RWPE2 (cell line): ENCODE data around the gene CFAP52.
"Not testable (repeated sequence)": the region's sequence is repeated elsewhere in the genome, so short reads cannot be mapped to it uniquely, and the experiment has no call there.

Source experiments
- ATAC-seq: fragments of 200-7000 bp; cut with Tn5 transposase; 3 replicates; pipeline ENCODE4 v1.9.1; 2021; ENCODE audit warnings: low read depth
- DNase-seq: peaks from one replicate; pipeline ENCODE4 v3.0.0-alpha.2; 2020; ENCODE audit warnings: low spot score
- H3K27ac ChIP-seq: fragments of 450-650 bp; 2 replicates; pipeline ENCODE4 v1.5.1; 2017; ENCODE audit warnings: mild to moderate bottlenecking; ENCODE audit not compliant: poor library complexity, severe bottlenecking
- H3K27me3 ChIP-seq: fragments of 250-450 bp; sonication (Bioruptor Pico); 2 replicates; pipeline ENCODE4 v1.5.1; 2021; ENCODE audit warnings: mild to moderate bottlenecking, moderate library complexity; ENCODE audit not compliant: insufficient read depth, poor library complexity, severe bottlenecking
- H3K36me3 ChIP-seq: fragments of 250-450 bp; sonication (Bioruptor Pico); 2 replicates; pipeline ENCODE4 v1.5.1; 2020; ENCODE audit warnings: low read depth, mild to moderate bottlenecking, moderate library complexity
- H3K4me1 ChIP-seq: fragments of 250-450 bp; sonication (Bioruptor Pico); 2 replicates; pipeline ENCODE4 v1.5.1; 2021; ENCODE audit warnings: mild to moderate bottlenecking, moderate library complexity; ENCODE audit not compliant: insufficient read depth, poor library complexity, severe bottlenecking
- H3K4me3 ChIP-seq: fragments of 250-450 bp; sonication (Bioruptor Pico); 2 replicates; pipeline ENCODE4 v1.5.1; 2021; ENCODE audit warnings: mild to moderate bottlenecking, moderate library complexity; ENCODE audit not compliant: severe bottlenecking
- H3K9me3 ChIP-seq: fragments of 250-450 bp; sonication (Bioruptor Pico); 2 replicates; pipeline ENCODE4 v1.5.1; 2021; ENCODE audit warnings: mild to moderate bottlenecking, moderate library complexity; ENCODE audit not compliant: severe bottlenecking
- TF ChIP-seq, protein P1 (sequence below): fragments of 450-650 bp; IDR thresholded peaks from one replicate; pipeline ENCODE4 v1.5.1; 2017; ENCODE audit warnings: mild to moderate bottlenecking, moderate library complexity; ENCODE audit not compliant: poor library complexity, severe bottlenecking

Gene CFAP52

DNA sequence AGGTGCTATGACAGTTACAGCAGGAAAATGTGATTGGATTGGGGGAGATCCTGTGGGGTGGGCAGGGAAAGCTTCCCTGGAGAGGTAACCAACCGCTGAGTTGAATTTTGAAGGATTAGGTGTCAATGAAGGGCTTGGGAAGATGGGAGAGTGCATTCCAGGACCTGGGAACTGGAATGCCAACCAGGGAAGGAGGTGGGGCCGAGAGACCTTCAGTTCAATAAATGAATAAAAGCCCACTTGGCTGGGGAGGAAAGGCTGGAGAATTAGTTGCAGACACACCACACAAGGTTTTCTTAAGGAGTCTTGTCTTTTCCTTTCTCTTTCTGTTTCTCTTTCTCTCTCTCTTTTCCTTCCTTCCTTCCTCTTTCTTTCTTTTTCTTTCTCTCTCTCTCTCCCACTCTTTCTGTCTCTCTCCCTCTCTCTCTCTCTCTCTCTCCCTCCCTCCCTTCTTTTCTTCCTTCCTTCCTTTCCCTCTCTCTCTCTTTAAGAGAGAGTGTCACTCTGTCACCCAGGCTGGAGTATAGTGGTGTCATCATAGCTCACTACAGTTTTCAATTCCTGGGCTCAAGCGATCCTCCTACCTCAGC lies 72.2 kb downstream of the CFAP52 start:
- TF ChIP-seq, protein P1, sequence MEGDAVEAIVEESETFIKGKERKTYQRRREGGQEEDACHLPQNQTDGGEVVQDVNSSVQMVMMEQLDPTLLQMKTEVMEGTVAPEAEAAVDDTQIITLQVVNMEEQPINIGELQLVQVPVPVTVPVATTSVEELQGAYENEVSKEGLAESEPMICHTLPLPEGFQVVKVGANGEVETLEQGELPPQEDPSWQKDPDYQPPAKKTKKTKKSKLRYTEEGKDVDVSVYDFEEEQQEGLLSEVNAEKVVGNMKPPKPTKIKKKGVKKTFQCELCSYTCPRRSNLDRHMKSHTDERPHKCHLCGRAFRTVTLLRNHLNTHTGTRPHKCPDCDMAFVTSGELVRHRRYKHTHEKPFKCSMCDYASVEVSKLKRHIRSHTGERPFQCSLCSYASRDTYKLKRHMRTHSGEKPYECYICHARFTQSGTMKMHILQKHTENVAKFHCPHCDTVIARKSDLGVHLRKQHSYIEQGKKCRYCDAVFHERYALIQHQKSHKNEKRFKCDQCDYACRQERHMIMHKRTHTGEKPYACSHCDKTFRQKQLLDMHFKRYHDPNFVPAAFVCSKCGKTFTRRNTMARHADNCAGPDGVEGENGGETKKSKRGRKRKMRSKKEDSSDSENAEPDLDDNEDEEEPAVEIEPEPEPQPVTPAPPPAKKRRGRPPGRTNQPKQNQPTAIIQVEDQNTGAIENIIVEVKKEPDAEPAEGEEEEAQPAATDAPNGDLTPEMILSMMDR: no peak
- Histone ChIP-seq H3K27ac (peak overlapping the region; percentile 90), H3K36me3 (no peaks in the 10 kb centered on the region), H3K4me1 (peaks cover 20% of the 10 kb centered on the region), H3K9me3 (no peaks in the 10 kb centered on the region), H3K27me3 (no peaks in the 10 kb centered on the region), H3K4me3 (no peak overlapping the region)
- DNase-seq (no peak), ATAC-seq (no peak)

DNA sequence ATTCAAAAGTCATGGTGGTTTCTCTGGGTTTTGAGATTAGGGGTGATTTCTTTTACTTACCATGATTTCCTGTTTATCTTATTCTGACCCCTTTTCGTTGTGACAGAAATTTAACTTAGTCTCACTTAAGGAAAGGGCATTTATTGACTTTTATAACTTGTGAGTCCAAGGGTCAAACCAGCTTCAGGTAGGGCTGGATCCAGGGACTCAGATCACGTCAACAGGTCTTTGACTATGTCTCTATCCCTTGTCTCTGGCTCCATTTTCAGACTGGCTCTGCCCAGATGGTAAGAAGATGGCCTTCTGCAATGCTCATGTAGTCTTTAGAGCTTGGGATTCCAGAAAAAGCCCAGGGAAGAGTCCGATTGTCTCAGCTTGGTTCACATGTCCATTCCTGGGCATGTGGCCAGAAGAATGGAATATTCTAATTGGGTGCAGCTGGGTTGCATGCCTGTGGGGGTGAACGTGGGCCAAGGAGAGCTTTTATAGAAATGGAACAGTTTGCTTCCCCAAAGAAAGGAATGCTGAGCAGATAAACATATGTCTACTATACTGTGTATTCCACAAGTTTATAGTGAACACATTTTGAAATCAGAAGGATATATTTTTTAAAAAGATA lies 82.3 kb downstream of the CFAP52 start:
- Histone ChIP-seq H3K36me3 (peaks cover 34% of the 10 kb centered on the region), H3K4me3 (no peak overlapping the region), H3K27ac (no peak overlapping the region), H3K9me3 (no peaks in the 10 kb centered on the region), H3K4me1 (peaks cover 3% of the 10 kb centered on the region), H3K27me3 (no peaks in the 10 kb centered on the region)
- DNase-seq (no peak), ATAC-seq (no peak)
- TF ChIP-seq, protein P1: no peak

- H3K27ac ChIP-seq: no peak overlapping the region
- TF ChIP-seq, protein P1: no peak
- H3K27me3 ChIP-seq: no peaks in the 10 kb centered on the region
- H3K4me1 ChIP-seq: peaks cover 3% of the 10 kb centered on the region
- H3K36me3 ChIP-seq: peaks cover 41% of the 10 kb centered on the region
- H3K4me3 ChIP-seq: no peak overlapping the region
- no peak for ATAC-seq
- H3K9me3 ChIP-seq: no peaks in the 10 kb centered on the region
- no peak for DNase-seq
These were observed 84.6 kb downstream of the CFAP52 start for GRCh38 chr17:9661027-9661426.

DNA sequence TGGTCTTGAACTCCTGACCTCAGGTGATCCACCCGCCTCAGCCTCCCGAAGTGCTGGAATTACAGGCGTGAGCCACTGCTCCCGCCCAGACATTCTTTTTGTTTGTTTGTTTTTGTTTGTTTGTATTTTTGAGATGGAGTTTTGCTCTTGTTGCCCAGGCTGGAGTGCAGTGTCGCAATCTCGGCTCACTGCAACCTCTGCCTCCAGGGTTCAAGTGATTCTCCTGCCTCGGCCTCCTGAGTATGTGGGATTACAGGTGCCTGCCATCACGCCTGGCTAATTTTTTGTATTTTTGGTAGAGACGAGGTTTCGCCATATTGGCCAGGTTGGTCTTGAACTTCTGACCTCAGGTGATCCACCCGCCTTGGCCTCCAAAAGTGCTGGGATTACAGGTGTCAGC lies 87.1 kb downstream of the CFAP52 start:
- H3K27me3 ChIP-seq, ATAC-seq: not testable (repeated sequence)
- H3K36me3 ChIP-seq: peaks cover 23% of the 10 kb centered on the region

DNA sequence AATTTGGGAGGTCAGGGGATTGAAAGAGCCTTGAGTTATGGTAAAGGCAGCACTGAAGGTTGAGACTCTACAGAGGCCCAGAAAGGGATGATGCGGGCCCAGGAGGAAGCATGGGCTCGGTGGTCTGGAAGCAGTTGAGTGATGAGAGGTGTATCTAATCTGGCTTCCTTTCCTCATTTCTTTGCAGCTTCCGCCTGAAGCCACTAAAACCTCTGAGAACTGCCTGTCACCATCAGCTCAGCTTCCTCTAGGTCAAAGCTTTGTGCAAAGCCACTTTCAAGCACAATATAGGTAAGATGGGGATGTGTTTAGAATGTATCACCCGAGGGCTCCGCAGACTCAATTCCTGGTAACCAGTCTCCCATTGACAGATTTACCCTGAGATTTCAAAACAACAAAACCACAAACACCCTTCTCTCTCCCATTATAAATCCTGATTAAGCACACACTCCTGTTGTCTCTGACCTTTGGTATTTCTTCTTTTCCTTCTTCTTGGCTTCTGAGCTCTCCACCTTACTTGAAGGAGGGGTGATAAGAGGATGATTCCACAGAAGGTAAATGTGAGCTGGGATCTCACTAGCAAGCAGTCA lies 90.1 kb downstream of the CFAP52 start:
- Histone ChIP-seq H3K4me1 (peaks cover 32% of the 10 kb centered on the region), H3K27ac (no peak overlapping the region), H3K4me3 (no peak overlapping the region), H3K27me3 (no peaks in the 10 kb centered on the region), H3K9me3 (no peaks in the 10 kb centered on the region), H3K36me3 (peaks cover 10% of the 10 kb centered on the region; the same call in 1 of the 2 replicates)
- DNase-seq: no peak
- ATAC-seq: no peak
- TF ChIP-seq, protein P1: no peak

More for the DNA sequence above, 87.1 kb downstream of the CFAP52 start:
- not testable (repeated sequence) for H3K9me3 ChIP-seq, DNase-seq, H3K27ac ChIP-seq, H3K4me3 ChIP-seq, H3K4me1 ChIP-seq
